IMR-90 (cell line): Measurements from ENCODE around the gene RNASE4.

ENCODE experiments used
- CEBPB ChIP-seq: IDR thresholded peaks from 2 replicates; pipeline ENCODE4 v1.6.1; 2012; ENCODE audit warnings: low read depth, low read length, improper control_type of control experiment
- CTCF ChIP-seq: conservative IDR thresholded peaks from 2 replicates; pipeline ENCODE4 v1.5.1; 2012; ENCODE audit warnings: mild to moderate bottlenecking, low read depth, low read length, improper control_type of control experiment
- ELK1 ChIP-seq: fragments of 150-350 bp; IDR thresholded peaks from 2 replicates; pipeline ENCODE4 v1.6.1; 2016; ENCODE audit warnings: low read depth, mild to moderate bottlenecking, low read length, moderate library complexity, borderline replicate concordance
- FOS ChIP-seq: fragments of 150-350 bp; IDR thresholded peaks from 2 replicates; pipeline ENCODE4 v1.6.1; 2016; ENCODE audit warnings: low read depth, low read length
- MAFK ChIP-seq: IDR thresholded peaks from 2 replicates; pipeline ENCODE4 v1.6.1; 2012; ENCODE audit warnings: low read depth, low read length, improper control_type of control experiment
- MAZ ChIP-seq: IDR thresholded peaks from 2 replicates; pipeline ENCODE4 v1.6.1; 2012; ENCODE audit warnings: low read depth, mild to moderate bottlenecking, low read length, improper control_type of control experiment, moderate library complexity, borderline replicate concordance
- MXI1 ChIP-seq: IDR thresholded peaks from 2 replicates; pipeline ENCODE4 v1.6.1; 2012; ENCODE audit warnings: low read depth, mild to moderate bottlenecking, low read length, moderate library complexity, borderline replicate concordance
- NFE2L2 ChIP-seq: fragments of 150-350 bp; IDR thresholded peaks from 2 replicates; pipeline ENCODE4 v1.6.1; 2016; ENCODE audit warnings: low read depth, mild to moderate bottlenecking, low read length
- POLR2A ChIP-seq: IDR thresholded peaks from 2 replicates; pipeline ENCODE4 v1.6.1; 2012; ENCODE audit warnings: mild to moderate bottlenecking, low read depth, low read length
- RAD21 ChIP-seq: IDR thresholded peaks from 2 replicates; pipeline ENCODE4 v1.6.1; 2012; ENCODE audit warnings: low read length, improper control_type of control experiment
- RFX5 ChIP-seq: IDR thresholded peaks from 2 replicates; pipeline ENCODE4 v1.8.0; 2012; ENCODE audit warnings: low read depth, mild to moderate bottlenecking, low read length, moderate library complexity
- USF2 ChIP-seq: fragments of 150-350 bp; IDR thresholded peaks from 2 replicates; pipeline ENCODE4 v1.6.1; 2017; ENCODE audit warnings: mild to moderate bottlenecking, antibody characterized with exemption, low read length, low read depth

- TF ChIP-seq RAD21 (no peak), CTCF (no peak), FOS (no peak), RFX5 (no peak), POLR2A (no peak), MXI1 (no peak), MAZ (no peak), MAFK (no peak), ELK1 (no peak), CEBPB (no peak), NFE2L2 (no peak), USF2 (no peak)
Measured at GRCh38 chr14:20668969-20669368, 15.4 kb upstream of the RNASE4 start.
